GM21515 (cell line): ENCODE measurements around the gene LEP.

ENCODE experiments used
- ATAC-seq: cut with Tn5 transposase; IDR thresholded peaks from one replicate; pipeline ENCODE4 v1.9.1; 2021; ENCODE audit not compliant: unreplicated experiment

LEP gene

GRCh38 chr7:128240696-128241386 lies at the start of gene LEP:
LEP (plus strand) TSS chr7:128241278; CDS start chr7:128252019, 10,741 bp downstream.
- ATAC-seq, result no peak

GRCh38 chr7:128192497-128193142 lies 48.5 kb upstream of the LEP start:
- ATAC-seq, result no peak

GRCh38 chr7:128194533-128195282 lies 46.4 kb upstream of the LEP start:
- ATAC-seq, result no peak

GRCh38 chr7:128197589-128197988 lies 43.5 kb upstream of the LEP start:
- ATAC-seq, result no peak

GRCh38 chr7:128197989-128198580 lies 43.0 kb upstream of the LEP start:
- ATAC-seq, result no peak

- no peak for ATAC-seq
Observed at GRCh38 chr7:128200376-128200775, 40.7 kb upstream of the LEP start.

GRCh38 chr7:128201067-128201689 lies 39.9 kb upstream of the LEP start:
- ATAC-seq, result no peak

GRCh38 chr7:128201690-128202085 lies 39.4 kb upstream of the LEP start:
- no peak for ATAC-seq

- no peak for ATAC-seq
Observed at GRCh38 chr7:128202287-128202957, 38.7 kb upstream of the LEP start.

- ATAC-seq, result no peak
Observed at GRCh38 chr7:128203047-128203491, 38.0 kb upstream of the LEP start.

GRCh38 chr7:128203710-128204214 lies 37.3 kb upstream of the LEP start:
- ATAC-seq, result no peak

GRCh38 chr7:128204455-128204854 lies 36.6 kb upstream of the LEP start:
- no peak for ATAC-seq

- ATAC-seq, result no peak
Observed at GRCh38 chr7:128205068-128205467, 36.0 kb upstream of the LEP start.

- no peak for ATAC-seq
Observed at GRCh38 chr7:128206017-128206746, 34.9 kb upstream of the LEP start.

- no peak for ATAC-seq
Observed at GRCh38 chr7:128206747-128207500, 34.2 kb upstream of the LEP start.

- ATAC-seq, result no peak
Observed at GRCh38 chr7:128207609-128208008, 33.5 kb upstream of the LEP start.

- peak; percentile 53 for ATAC-seq
Observed at GRCh38 chr7:128209229-128210035, 31.6 kb upstream of the LEP start.

GRCh38 chr7:128210036-128210347 lies 31.1 kb upstream of the LEP start:
- no peak for ATAC-seq
